ENCODE results near the gene RPAP3. TPM values are rescaled to one million over a fixed set of nuclear protein-coding genes. Genes with fewer than 3 reads are reported as not detected.

RPAP3 gene
- polyA plus RNA-seq, 6 donors from 2014 or later: 47.8 to 69.5 (median 56.0) TPM

DNA sequence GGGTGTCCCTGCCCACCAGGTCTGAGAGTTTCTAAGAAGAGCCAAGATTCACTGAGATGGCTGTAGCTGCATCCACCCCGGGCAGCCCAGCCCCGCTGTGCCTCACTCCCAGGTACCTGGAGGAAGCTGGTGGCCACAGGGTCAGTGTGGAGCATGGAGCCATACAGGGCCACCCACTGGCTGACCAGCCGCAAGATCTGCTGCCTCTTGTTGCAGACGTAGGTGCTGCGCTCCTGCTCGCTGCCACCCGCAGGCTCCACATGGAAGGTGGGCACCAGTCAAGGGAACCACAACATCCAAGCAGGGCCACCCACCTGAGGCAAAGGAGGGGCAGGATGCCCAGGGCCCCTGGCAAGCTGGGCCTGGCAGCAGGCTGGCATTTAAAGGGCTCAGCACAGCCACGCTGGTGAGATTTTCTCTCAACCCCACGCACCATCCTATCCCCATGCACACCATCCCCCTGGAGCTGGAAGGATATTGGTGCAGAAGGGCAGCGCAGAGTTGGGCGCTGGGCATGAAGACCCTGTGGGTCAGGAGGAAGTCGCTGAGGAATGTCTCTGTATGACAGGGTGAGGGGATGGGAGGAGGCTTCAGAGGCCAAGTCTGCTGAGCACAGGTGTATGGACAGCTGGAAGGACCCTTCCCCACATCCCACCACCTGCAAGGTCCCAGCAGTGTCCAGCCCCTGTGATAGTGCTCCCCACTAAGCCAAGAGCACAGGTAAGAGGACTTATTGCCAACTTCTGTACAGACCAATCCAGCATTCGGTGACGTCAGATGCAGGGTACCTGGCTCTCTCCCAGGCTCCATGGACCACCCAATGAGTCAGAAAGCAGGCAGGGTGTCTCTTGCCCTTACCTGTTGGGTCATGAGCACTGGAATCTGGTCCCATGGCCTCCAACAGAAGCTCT lies 42.0 kb upstream of the RPAP3 start:
- Mint-ChIP-seq H3K27ac (peak overlapping the region in 2 of 6 donors; percentile 3 to 53), H3K4me3 (no peak overlapping the region), H3K4me1 (peaks cover 43 to 68% (median 52%) of the 10 kb centered on the region in 3 donors), H3K9me3 (no peaks in the 10 kb centered on the region), H3K27me3 (no peaks in the 10 kb centered on the region), H3K36me3 (no peaks in the 10 kb centered on the region)
- no peak for ATAC-seq (ENCODE audit: low read depth in 2 of 2)
- no peak for DNase-seq

DNA sequence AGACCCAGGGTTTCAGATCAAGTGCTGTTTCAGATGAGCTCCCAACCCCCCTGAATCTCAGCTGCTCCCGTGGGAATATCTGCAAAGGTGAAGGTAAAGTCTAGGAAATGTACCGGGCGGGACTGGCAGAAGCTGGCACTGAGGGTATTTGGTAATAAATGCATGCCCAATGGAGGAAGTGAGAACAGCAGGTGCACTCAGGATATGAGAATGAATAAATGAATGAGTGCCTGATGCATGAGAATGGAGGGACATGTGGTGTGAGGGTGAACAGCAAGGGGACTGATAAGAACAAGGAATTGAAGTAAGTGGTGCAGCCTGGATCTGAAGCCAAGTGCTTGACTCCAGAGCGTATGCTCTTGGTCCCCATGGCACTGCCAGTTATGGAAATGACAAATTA lies 41.3 kb upstream of the RPAP3 start:
- Mint-ChIP-seq H3K9me3 (no peaks in the 10 kb centered on the region), H3K27me3 (no peaks in the 10 kb centered on the region), H3K36me3 (no peaks in the 10 kb centered on the region), H3K4me3 (peak overlapping the region in 5 of 8 donors; percentile 21 to 82 (median 65)), H3K27ac (peak overlapping the region in 2 of 6 donors; percentile 3 to 88), H3K4me1 (peaks cover 40 to 68% (median 50%) of the 10 kb centered on the region in 3 donors)
- DNase-seq (peak; percentile 64), ATAC-seq (ENCODE audit: low read depth in 2 of 2) (peak; percentile 95 to 97)

DNA sequence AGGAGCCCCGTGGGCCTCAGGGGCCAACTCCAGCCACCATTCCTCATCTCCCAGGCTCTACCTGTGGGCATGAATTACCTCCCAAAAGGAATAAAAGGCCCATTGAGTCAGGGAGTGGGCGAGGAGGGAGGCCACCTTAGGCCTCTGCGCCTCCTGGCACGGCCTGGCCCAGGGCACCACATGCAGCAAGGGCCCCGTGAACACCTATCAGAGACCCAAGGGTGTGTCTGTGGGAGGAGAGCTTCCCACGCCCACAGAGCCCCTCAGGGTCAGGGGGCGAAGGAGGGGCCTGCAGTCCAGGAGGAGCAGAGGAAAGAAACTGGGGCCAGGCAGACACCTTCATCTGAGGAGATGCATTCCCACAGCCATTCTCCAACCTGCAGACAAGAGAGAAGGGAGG lies 40.7 kb upstream of the RPAP3 start:
- Mint-ChIP-seq H3K36me3 (no peaks in the 10 kb centered on the region), H3K4me3 (peak overlapping the region in 5 of 8 donors; percentile 23 to 65 (median 35)), H3K4me1 (peaks cover 42 to 70% (median 52%) of the 10 kb centered on the region in 3 donors), H3K27ac (peak overlapping the region in 2 of 6 donors; percentile 33 to 88), H3K27me3 (no peaks in the 10 kb centered on the region), H3K9me3 (no peaks in the 10 kb centered on the region)
- DNase-seq: no peak
- ATAC-seq (ENCODE audit: low read depth in 2 of 2): no peak

DNA sequence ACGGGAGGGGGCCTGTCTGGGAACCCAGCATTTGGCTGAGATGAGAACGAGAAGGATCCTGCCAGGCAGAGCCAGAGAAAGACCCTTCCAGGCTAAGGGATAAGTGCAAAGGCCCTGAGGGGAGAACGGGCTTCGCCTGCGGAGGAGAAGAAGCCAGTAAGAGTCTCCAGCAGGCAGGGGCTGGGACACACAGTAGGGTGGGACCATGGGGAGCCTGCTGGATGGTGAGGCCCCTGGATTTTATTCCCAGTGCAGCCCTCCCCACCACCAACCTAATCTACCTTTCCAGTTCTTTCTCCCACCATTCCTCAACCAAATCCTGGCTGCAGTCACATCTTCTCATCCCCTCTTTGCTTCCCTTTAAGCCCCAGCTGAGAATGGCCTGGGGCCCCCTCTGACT lies 40.2 kb upstream of the RPAP3 start:
- Mint-ChIP-seq H3K27ac (peak overlapping the region in 1 of 6 donors; percentile 81), H3K4me3 (peak overlapping the region in 3 of 8 donors; percentile 20 to 74 (median 36)), H3K9me3 (no peaks in the 10 kb centered on the region), H3K36me3 (no peaks in the 10 kb centered on the region), H3K4me1 (peaks cover 47 to 75% (median 57%) of the 10 kb centered on the region in 3 donors), H3K27me3 (no peaks in the 10 kb centered on the region)
- ATAC-seq (ENCODE audit: low read depth in 2 of 2) (no peak), DNase-seq (no peak)

- no peak overlapping the region for H3K27ac Mint-ChIP-seq
- no peaks in the 10 kb centered on the region for H3K27me3 Mint-ChIP-seq
- no peak for ATAC-seq (ENCODE audit: low read depth in 2 of 2)
- H3K4me1 Mint-ChIP-seq: peaks cover 52 to 80% (median 61%) of the 10 kb centered on the region in 3 donors
- H3K36me3 Mint-ChIP-seq: no peaks in the 10 kb centered on the region
- H3K9me3 Mint-ChIP-seq: no peaks in the 10 kb centered on the region
- DNase-seq: no peak
- H3K4me3 Mint-ChIP-seq: peak overlapping the region in 1 of 8 donors; percentile 36
These were observed 39.7 kb upstream of the RPAP3 start for GRCh38 chr12:47745485-47746041.

DNA sequence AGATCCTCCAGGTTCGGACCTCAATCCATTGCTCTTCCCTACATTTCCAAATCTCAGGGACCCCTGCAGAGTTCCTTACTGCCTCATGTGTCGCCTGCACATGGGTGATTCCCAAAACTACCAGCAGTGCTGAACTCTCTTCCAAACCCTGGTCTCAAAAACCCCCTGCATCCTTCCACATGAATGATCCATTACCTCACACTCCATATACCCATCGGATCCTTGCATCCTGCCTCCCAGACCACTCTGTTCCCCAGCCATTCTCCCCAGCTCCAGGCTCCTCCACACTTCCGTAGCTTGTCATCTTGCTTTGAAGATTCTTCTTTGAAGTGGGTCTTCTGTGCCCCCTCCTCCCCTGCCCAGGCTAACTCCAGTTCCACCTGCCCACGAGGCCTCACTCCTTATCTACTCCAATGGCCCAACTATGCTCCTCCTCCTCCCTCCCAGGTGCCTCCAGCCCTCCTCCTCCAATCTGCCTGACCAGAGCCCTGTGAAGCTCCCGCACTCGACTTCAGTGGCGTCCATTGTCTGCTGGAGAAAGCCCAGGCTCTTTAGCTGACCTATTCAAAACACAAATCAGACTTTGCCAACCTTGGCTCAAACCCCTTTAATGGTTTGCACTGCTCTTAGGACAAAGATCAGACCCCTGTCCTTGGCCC lies 39.1 kb upstream of the RPAP3 start:
- Mint-ChIP-seq H3K9me3 (no peaks in the 10 kb centered on the region), H3K4me1 (peaks cover 57 to 84% (median 66%) of the 10 kb centered on the region in 3 donors), H3K36me3 (no peaks in the 10 kb centered on the region), H3K27me3 (no peaks in the 10 kb centered on the region), H3K27ac (peak overlapping the region in 1 of 6 donors; percentile 80), H3K4me3 (peak overlapping the region in 2 of 8 donors; percentile 29 to 76)
- ATAC-seq (ENCODE audit: low read depth in 2 of 2): no peak
- DNase-seq: no peak

- Mint-ChIP-seq H3K27me3 (no peaks in the 10 kb centered on the region), H3K9me3 (no peaks in the 10 kb centered on the region), H3K36me3 (no peaks in the 10 kb centered on the region), H3K27ac (no peak overlapping the region), H3K4me1 (peaks cover 60 to 84% (median 69%) of the 10 kb centered on the region in 3 donors), H3K4me3 (no peak overlapping the region)
- DNase-seq (peak; percentile 33), ATAC-seq (ENCODE audit: low read depth in 2 of 2) (no peak)
These were observed 38.3 kb upstream of the RPAP3 start for GRCh38 chr12:47744005-47744651.

GRCh38 chr12:47743311-47743860 lies 37.6 kb upstream of the RPAP3 start:
- Mint-ChIP-seq H3K9me3 (no peaks in the 10 kb centered on the region), H3K27ac (peak overlapping the region in 1 of 6 donors; percentile 92), H3K27me3 (no peaks in the 10 kb centered on the region), H3K4me1 (peaks cover 56 to 84% (median 67%) of the 10 kb centered on the region in 3 donors), H3K4me3 (peak overlapping the region in 1 of 8 donors; percentile 2), H3K36me3 (no peaks in the 10 kb centered on the region)
- no peak for DNase-seq
- ATAC-seq (ENCODE audit: low read depth in 2 of 2): no peak

DNA sequence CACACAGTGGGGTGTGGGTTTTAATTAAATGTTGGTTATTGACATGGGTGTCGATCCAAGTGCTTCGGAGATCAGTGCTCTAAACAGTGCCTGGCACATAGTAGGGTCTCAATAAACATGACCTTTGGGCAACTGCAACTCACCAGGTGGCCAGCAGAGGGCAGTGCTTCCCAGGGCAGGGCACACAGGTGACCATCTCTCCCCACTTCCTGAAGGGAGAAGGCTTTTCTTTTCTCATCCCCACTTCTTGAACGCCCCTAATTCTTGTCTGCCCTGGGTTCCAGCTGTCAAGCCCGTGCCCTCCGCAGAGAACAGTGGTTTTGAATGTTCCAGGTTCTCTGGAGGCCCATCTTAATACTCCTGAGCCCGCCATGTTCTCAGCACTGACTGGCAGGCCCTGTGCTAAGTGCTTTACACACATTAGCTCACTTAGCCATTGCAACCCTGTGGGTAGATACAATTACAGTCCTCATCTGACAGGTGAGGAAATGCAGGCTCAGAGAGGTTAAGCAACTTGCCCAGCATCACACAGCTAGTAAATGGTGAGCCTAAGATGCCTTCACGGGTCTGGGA lies 36.5 kb upstream of the RPAP3 start:
- Mint-ChIP-seq H3K36me3 (no peaks in the 10 kb centered on the region), H3K4me1 (peaks cover 48 to 76% (median 65%) of the 10 kb centered on the region in 3 donors), H3K27me3 (no peaks in the 10 kb centered on the region), H3K27ac (peak overlapping the region in 1 of 6 donors; percentile 78), H3K9me3 (no peaks in the 10 kb centered on the region), H3K4me3 (peak overlapping the region in 1 of 8 donors; percentile 35)
- ATAC-seq (ENCODE audit: low read depth in 2 of 2) (peak; percentile 12 to 22), DNase-seq (peak; percentile 59)

DNA sequence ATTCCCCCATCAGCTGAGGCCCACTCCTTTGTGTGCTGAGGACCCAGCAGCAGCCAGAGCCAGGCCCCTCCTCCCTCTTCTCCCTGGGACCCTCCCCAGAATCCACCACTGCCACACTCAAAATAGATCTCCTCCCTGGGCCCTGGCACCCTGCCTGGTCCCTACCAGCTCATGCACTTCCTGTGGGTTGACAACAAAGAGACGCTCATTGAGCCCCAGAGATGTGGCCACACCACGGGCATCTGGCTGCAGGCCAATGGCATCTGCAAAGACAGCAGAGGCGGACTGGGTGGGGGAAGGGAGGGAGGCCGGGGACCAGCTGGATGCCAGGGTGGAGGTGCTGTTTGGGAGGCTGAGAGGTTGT lies 35.5 kb upstream of the RPAP3 start:
- DNase-seq (peak; percentile 35), ATAC-seq (ENCODE audit: low read depth in 2 of 2) (peak; percentile 15 to 37)
- Mint-ChIP-seq H3K4me1 (peaks cover 38 to 66% (median 55%) of the 10 kb centered on the region in 3 donors), H3K27ac (peak overlapping the region; percentile 80 to 97 (median 90)), H3K36me3 (no peaks in the 10 kb centered on the region), H3K4me3 (peak overlapping the region in 7 of 8 donors; percentile 33 to 85 (median 80)), H3K9me3 (no peaks in the 10 kb centered on the region), H3K27me3 (no peaks in the 10 kb centered on the region)

DNA sequence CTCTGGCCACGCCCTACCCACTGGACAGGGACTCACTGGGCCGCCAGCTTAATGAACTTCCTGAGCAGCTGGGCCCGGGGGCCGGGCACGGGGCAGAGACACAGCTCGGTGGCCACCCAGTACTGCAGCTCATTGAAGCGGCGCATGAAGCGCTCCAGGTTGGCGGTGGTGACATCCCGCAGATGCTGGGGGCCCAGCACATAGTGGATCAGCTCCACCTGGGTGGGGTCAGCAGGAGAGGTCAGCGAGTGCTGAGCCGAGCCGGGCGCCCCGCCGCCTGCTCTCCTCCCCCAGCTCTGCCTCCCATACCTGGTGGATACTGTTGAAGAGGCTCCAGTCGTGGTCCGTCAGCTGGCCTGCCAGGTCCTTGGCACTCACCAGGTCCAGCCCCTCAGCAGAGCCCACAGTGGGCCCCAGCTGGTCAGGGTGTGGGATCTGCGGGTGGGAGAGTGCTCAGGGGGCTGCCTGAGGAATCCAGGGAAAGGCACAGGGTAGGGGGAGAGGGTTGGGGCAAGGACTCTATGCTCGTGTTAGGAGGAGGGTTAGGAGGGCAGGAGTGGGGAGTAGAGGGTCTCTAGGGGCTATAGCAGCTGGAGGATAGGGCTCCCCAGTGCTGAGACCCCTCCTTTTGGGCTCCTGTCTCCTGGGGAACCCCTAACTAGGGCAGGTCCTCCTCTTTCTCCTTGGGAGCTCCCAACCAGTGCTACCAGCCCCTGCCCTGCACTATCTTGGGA lies 34.9 kb upstream of the RPAP3 start:
- Mint-ChIP-seq H3K36me3 (no peaks in the 10 kb centered on the region), H3K4me1 (peaks cover 34 to 60% (median 50%) of the 10 kb centered on the region in 3 donors), H3K27ac (peak overlapping the region; percentile 83 to 97 (median 90)), H3K27me3 (no peaks in the 10 kb centered on the region), H3K4me3 (peak overlapping the region in 7 of 8 donors; percentile 61 to 88 (median 81)), H3K9me3 (no peaks in the 10 kb centered on the region)
- DNase-seq (peak; percentile 46), ATAC-seq (ENCODE audit: low read depth in 2 of 2) (peak; percentile 67 to 68)

GRCh38 chr12:47739979-47740378 lies 34.1 kb upstream of the RPAP3 start:
- H3K9me3 Mint-ChIP-seq: no peaks in the 10 kb centered on the region
- ATAC-seq (ENCODE audit: low read depth in 2 of 2) (peak; percentile 51 to 58), DNase-seq (no peak)
- no peaks in the 10 kb centered on the region for H3K36me3 Mint-ChIP-seq
- H3K4me1 Mint-ChIP-seq: peaks cover 32 to 52% (median 42%) of the 10 kb centered on the region in 3 donors
- no peaks in the 10 kb centered on the region for H3K27me3 Mint-ChIP-seq
- H3K4me3 Mint-ChIP-seq: peak overlapping the region in 7 of 8 donors; percentile 61 to 88 (median 81)
- H3K27ac Mint-ChIP-seq: peak overlapping the region in 4 of 6 donors; percentile 16 to 90 (median 86)

Measured in naive B cell (primary cell).